Fibroblast of skin of back (primary cell): ENCODE results near the gene ARHGAP10.

Experiments
- DNase-seq: peaks from one replicate; pipeline ENCODE4 v3.0.0-alpha.2; 2013

Gene ARHGAP10

DNA sequence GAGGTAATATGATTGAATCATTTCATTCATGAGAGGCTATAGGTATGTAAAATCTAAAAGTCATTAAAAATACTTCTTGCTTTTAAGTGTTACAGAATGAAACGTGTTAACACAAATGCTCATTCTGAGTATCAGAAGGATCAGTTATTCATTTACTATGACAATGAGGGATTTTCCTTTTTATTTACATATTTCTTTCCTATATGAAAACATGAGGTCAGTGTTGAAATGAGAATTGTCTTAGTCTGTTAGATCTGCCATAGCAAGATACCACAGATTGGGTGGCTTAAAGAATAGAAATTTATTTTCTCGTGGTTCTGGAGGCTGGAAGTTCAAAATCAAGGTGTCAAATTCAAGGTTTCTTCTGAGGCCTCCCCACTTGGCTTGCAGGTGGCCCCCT is 181.2 kb downstream of the ARHGAP10 start:
- DNase-seq: no peak

DNA sequence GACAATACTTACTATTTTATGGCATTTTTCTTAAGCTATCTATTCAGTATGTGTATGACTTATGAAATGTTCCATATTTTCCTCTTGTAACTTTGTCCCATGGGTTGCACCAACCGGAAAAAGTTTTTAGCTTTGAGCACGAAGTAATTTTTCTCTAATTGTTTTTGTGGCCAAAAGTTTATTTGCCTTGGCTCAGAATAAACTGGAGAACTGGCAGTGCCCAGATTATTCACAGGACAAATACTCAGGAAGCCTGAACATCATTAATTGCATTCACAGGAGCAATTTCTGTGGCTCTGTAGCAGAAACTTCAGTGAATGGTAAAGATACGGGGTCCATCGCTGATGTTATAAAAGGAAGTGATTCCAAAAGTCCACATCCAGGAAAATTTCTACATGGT is 184.5 kb downstream of the ARHGAP10 start:
- DNase-seq: peak; percentile 40

DNA sequence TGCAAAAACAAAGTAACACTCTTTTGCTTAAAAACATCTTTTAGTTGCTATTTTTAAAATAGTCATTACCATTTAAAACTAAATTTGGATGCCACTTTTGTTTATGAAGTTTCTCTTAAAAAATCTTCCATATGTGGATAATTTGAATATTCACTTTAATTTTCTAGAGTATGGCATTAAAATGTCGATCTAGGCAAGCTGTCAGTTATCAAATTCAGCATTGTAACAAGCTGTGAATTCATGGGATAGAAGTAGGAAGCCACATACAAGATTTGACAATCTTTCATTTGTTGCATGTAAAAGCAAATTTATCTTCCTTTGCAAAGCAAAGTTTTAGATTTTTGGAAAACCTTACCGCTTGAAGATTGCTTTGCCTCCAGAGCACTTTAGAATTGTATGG is 191.5 kb downstream of the ARHGAP10 start:
- no peak for DNase-seq

DNA sequence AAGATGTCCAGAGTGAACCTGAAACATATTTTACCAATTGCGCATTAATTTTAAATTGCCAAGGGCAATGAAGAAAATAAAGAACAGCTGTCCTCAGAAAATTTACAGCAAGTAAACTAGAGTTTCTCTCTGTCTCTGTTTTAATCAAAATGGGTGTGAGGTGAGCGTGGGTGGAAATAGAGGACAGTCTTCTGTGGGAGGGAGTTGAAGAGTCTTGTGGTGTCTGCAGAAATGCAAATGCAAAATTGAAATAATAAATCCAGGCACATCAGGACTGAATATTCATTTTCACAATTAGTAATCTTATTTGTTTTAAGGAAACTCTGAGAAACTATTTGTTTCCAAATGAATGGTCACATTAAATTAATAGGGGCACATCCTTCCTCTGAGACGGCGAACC is 192.0 kb downstream of the ARHGAP10 start:
- no peak for DNase-seq

DNA sequence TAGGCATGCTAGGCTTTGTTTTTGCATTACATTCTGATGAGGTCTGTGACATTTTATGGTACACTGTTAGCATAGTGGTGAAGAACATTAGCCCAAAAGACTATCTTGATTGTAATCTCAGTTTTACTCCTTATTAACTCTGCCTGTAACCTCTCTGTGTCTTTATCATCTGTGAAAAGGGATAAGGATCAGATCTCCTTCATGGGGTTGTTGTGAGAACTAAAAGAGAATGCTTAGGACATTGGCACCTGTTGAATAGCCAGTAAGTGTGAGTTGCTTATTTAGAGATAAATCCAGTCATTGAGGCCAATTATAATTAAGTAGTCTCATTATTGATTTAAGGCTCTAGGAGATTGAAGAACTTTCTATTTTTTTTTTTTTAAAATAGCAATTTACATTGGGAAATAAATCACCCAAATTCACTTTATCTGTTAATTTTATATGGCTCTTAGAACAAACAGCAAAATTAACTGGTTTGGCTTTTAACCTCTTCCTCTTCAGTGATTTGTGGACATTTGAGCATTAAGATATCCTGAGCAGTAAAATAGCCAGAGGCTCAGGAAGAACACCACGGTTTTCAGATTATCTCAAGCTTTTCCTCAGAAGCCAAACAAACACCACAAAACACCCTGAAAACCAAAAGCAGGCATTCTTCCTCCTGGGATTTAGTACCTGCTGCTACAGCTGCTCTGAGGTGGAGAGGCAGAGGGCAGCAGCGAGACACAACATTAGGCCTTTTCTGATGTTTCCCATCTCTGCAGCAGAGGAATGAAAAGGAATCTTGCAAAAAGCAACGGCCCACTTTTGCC is 192.9 kb downstream of the ARHGAP10 start:
- no peak for DNase-seq

DNA sequence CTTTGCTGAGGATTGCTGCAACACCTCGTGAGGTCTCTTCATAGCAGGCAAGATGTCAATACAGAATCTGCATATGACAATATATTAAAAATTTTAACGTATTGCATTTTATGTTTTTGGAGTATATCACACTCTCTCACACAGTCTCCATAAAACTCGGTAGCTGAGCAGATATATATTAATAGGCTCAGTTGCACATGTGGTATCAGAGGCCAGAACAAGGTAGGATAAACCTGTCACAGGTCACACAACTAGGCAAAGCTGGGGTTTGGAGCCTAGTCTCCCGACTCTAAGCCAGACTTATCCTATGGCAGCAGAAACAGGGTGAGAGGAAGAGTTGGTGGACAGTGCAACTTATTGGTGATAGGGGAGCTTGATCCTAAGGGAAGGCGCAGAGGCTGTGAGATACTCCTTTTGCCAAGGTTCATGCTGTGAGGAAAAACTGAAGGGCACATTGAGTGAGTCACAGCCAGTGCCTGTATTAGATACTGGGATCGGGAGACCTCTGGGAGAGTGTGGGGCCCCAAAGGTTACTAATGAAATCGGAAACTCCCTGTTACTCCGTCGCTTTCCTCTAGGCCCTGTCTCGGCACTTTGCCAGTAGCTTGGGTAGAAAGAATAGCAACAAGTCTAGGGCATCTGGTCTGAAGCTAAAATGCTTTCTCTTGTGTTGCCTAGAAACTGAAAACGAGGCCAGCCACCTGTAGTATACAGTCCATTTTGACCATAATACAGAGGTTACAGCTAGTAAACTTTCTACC is 195.7 kb downstream of the ARHGAP10 start:
- DNase-seq: peak; percentile 25

DNA sequence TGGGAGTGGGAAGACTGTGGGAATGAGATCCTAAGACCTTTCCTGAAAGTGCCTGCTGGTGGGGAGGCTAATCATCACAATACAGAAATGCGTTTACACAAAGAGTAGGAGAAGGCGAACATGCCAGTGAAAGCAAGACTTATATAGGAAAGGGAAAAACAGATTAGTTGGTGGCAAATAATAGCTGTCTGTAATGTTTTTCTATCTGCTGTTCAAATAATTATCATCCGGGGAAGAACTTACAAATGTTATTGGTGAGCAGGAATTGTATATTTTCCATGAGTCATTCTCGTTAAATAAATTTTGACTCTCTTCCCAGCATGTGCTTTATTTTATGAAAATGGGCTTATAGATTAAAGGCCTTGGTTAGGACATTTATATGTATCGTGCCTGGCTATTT is 196.5 kb downstream of the ARHGAP10 start:
- peak; percentile 52 for DNase-seq

DNA sequence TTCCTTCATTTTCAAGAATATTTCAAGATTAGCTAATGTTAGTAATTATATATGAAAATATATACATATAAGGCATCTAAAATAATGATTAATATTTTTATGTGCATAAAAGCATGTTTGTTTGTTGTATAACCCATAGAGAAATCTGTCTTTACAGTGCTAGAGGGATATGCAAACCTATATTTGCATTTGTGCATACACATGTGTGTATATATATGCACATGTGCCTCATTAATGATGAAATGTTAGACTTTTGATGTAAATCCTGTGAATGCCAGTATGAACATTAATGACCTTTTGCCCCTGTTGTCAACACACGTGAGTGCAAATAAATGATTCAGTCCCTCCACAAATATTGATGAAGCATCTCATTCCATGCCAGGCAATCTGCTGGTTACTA is 197.9 kb downstream of the ARHGAP10 start:
- no peak for DNase-seq

DNA sequence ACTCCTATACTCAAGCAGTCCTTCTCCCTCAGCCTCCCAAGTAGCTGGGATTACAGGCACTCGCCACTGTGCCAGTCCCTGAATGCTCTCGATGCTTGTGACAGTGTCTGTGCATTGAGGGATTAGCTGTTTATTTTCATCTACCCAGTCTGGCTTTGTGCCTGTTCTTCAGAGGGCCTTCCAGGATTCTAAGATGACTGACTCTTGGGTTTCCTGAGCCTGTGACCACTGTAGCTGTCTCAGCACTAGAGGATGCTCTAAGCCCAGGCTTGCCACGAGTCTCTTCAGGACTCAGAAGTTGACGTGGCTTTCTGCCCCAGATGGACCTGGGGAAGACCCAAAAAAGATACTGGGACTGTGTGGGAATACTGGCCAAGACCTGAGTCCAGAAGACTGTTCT is 201.4 kb downstream of the ARHGAP10 start:
- DNase-seq: no peak

DNA sequence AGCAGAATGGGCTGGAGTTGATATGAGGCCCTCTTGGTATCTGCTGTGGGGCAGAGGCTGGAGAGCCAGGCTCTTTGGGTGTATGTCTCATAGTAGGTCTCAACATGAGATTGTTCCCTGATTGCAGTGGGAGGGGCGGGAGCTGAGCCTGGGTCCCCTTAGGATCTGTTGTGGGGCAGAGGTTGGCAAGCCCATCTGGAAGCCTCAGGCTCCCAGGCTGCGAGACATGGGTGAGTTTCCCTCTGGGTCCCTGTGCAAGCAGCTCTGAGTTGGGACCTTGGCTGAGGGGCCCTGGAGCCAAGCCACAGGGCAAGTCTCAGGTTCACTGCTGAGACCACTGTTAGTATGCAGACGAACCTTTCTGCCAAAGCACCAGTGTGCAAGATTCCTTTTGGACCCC is 201.9 kb downstream of the ARHGAP10 start:
- no peak for DNase-seq

DNA sequence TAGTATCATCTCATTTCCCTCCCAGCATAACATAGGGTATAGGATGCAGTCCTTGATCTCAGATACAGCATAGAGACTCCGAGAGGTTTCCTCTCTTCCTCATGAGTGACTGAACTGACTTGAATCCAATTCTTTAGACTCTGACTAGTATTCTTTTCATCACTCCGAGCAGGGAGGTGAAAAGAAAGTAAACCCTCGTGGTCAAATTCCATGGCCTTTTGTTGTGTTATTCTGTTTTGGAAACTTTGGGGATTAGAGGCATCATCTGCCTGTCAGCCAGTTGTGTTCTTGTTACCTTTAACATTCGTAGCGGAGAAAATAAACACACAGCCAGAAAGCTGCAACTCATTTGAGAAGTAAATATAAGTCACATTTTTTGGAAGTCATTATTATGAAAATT is 206.6 kb downstream of the ARHGAP10 start:
- DNase-seq: no peak

DNA sequence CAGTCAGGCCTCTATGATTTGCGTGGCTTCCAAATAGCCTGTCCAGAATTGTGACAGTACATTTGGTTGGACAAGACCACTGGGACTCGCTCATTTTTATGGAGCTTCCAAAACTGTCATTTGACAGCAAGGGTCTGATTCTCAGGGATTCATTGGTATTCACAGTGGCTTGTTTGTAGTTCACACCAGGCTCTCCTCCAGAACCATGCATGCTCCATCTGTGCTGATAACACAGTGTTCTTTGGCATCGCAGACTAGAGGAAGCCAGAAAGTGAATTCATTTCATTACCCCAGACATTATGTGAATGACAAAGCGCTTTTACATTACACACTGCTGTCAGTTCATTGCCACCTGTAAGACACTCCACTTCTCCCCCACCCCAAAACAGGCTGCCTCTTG is 208.3 kb downstream of the ARHGAP10 start:
- no peak for DNase-seq

DNA sequence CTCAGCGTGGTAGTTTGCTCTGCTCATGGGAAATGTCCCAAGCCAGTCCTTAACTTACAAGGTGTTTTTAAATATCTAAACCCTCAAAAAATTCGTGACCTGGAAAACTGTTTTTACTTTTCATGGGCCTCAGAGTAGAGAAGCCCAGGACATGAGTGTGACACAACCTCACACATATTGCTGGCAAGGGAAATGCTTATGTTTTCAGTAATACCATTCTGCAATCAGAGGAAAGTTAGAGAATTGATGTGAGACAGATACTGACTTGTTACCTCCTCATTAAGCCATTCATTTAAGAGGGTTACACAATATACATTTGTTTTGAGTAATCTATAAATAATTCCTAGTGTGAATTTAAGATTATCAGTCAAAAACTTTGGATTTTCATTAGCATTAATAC is 209.5 kb downstream of the ARHGAP10 start:
- DNase-seq: no peak

DNA sequence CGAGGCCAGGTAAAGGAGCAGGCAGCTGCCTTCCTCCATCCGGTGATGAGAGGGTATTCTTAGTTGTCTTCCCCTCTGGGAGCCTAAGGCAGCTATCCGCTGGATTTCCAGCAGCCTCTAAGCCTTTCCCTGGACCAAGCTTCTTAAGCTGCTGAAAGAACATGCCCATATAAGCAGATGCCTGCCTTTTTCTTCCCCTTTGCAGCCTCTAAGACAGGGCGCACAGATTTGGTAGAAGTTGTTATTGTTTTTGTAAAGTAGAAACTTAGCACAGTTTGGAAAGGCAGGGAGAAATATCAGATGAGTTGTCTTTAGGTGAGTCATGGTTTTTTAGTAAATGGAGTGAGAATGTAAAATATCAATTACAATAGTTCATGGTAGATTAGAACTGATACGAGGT is 210.8 kb downstream of the ARHGAP10 start:
- DNase-seq: peak; percentile 25

DNA sequence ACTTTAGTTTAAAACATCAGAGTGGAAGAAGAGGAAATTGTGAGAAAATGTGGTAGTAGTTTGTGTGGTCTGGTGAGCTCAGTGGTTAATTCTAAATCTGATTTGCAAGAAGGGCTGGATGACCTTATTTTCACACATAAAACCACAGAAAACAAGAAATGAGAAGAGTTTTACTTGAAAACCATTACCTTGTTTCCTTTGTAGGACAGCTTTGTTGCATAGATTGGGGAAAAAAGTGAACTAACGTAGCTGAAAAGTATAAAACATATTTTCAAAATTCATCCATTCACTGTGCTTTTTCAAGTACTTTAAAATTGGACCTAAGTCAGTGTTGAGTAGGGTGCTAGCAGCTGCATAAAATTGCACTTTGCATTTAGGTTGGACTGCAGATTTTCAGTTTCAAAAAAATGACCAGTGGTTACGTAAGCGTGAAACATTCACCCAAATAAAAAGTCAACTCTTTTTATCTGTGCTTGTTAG is 211.3 kb downstream of the ARHGAP10 start:
- DNase-seq: no peak

DNA sequence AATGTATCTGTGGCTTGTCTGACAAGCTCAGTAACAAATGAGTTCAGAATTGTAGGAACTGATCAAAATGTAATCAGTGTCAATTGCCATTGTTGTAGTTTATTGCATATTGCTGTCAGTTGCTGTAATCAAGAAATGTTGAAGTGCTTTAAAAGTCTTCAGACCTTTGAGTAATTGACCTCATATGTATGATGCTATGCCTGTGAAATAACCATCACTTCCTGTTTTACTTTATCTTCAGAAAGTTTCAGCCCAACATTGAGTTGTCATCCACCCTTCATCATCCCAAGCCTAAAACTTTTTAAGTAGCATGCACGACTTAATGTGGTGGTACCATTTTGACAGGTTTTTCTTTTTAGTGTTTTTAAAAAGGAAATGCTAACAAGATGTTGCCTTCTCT is 212.4 kb downstream of the ARHGAP10 start:
- no peak for DNase-seq

DNA sequence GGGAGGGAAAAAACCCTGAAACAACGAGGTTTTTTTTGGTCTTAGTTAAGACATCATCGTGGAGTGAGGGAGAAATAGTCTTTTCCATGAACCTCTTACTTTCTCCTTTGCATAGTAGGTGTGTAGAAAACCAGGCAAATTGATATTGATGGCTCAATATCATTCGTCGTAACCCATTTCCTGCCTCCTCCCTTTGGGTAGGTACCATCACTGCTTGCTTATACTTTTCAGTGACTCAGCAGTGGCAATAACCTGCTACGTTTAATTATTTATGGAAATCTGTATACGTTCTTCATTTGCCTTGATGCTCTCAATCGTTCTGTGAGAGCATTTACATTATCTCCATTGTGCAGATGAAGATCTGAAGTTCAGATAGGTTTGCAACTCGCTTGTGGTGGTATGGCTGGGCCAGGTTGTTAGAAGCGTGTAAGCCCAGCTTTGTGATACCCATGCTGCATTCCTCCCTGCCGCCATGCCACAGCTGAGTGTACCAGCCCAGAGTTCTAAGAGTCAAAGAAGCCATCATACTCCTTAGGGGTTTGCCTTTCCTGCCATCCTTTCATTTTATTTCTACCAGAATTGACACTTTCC is 212.9 kb downstream of the ARHGAP10 start:
- no peak for DNase-seq

DNA sequence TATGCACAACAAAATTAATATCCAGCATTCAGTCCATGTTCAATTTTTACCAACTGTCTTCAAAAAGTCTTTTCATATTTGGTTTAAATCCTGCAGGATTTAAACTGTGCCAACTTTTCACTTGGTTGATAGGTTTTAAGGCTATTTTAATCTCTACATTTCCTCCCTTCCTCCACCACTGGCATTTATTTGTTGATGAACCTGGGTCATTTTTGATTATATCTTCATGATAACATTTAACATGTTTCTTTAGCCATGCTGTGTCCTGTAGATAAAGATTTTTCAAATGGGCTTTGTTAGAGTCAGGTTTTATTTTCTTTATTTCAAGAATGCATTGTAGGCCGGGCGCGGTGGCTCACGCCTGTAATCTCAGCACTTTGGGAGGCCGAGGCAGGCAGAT is 216.4 kb downstream of the ARHGAP10 start:
- no peak for DNase-seq

DNA sequence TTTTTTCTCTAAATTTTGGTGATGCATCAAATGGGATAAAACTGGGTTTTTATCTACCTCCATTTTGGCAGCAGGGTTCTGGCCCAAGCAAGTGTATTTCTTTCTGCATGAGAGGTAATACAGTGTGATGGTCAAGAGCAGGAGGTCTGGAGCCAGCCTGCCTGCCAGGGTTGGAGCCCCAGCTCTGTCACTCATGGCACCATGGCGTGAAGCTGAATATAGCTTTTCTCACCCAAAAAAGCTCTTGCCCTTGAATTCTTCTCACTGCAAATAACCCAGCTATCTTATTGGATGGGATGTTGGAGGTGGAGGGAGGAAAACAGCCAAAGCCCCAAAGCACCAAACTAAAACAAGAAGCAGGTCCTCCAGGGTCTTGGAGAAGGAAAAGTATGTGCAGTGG is 218.4 kb downstream of the ARHGAP10 start:
- no peak for DNase-seq

DNA sequence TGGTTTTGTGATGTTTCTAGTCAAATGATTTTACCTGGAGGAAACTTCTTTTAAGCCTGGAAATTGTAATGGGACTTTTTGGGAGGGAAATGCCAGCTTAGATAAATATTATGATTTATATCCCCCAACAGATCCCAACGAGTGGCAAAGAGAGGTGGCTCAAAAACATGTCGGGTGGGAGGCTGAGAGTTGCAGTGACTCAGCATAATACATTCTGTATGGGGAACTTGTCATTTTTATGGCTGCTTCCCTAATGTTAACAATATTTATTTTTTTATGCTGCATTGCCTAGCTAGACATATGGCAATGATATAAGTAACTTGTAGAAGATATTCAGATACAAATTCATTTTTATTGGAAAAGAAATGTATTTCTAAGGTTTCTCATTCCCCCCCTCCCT is 219.0 kb downstream of the ARHGAP10 start:
- DNase-seq: peak; percentile 30

DNA sequence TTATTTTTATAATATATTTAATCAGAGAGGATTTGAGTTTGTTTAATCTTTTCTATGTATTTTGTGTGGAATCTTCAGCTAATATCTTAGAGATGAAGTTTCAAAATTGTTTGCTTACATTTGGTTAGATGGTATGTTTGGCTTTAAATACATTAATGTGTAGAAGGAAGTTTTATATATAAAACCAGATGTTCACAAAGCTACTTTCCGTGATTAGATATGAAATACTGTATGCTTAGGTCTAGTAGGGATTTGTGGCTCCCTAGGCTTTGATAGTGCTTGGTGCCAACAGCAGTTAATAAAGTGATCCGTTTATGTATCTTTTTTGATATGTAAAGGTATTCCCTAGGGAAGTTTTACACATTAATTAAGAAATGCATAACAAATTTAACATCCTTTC is 223.0 kb downstream of the ARHGAP10 start:
- DNase-seq: peak; percentile 49

DNA sequence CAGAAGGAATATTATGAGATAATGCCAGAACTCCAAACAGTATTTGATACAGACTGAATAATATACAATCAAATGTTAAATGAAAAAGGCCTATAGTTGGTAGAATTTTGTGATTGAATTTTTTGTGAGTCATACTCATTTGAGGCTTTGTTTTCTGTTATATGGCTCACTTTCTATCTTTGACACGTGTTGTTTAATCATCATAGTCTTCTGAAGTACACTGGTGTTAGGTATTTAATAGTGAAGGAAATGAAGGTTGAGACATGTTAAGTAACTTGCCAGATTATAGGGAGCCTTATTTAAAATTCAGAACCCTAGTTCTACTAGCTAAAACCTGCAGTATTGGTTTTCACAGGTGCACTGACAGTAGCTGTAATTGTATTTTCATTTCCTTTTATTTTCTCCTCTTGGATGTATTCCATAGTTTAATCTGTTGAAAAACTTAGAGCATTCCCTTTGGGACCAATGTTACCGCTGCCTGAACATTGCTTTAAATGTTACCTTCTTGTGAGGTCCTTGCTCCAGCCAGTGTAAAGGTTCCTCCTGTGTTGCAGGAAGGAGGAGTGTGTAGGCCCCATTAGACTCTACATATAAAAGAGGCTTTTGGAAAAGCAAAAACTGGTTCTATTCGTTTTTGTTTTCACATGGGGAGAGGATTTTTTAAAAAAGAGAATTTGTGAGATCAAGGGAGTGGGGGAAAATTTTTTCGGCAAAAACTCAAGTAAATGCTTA is 224.1 kb downstream of the ARHGAP10 start:
- no peak for DNase-seq

DNA sequence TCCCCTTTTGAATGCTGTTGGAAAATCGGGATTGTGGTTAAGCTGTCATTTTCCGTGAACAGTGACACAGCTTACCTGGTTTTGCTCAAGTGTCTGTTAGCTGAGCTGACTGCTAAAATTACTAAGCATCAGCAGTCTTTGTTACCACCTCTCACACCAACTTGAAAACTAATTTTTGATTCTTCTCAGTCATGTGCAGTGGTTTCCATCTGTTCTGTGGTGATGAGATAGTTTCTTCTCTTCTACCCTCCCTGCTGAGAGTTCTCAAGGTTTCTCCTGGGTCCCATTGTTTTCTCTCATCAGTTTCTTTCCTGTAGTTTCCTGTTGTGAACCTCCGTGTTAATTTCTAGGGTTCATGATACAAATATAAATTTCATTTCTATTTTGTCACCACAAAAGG is 225.6 kb downstream of the ARHGAP10 start:
- no peak for DNase-seq
